Activated CD8-positive, alpha-beta T cell treated with anti-CD3 and anti-CD28 coated beads for 36 hours (primary cell): ENCODE measurements around the gene SRXN1. TPM values are rescaled to one million over a fixed set of nuclear protein-coding genes. Genes with fewer than 3 reads are reported as not detected.

Experiments
- ATAC-seq: fragments of 200-7000 bp; cut with Tn5 transposase; one replicate; pipeline ENCODE4 v1.10.0; 2021; ENCODE audit warnings: mild to moderate bottlenecking, moderate library complexity
- CTCF ChIA-PET: fragments of 350-600 bp; sonication (Branson Sonifier 250); formaldehyde crosslinking; loops from one replicate; lab custom pipeline; 2021; ENCODE audit warnings: antibody characterized with exemption; lab: Charles Lee
- POLR2A ChIA-PET: fragments of 350-600 bp; sonication (Branson Sonifier 250); formaldehyde crosslinking; loops from one replicate; lab custom pipeline; 2021; ENCODE audit warnings: antibody characterized with exemption; lab: Charles Lee
- DNase-seq: peaks from one replicate; pipeline ENCODE4 v3.0.0-alpha.2; 2020
- H3K27ac Mint-ChIP-seq: one replicate; pipeline ENCODE4 v1.8.0; 2021; ENCODE audit warnings: mild to moderate bottlenecking, mixed read lengths
- H3K27me3 Mint-ChIP-seq: one replicate; pipeline ENCODE4 v1.8.0; 2021; ENCODE audit warnings: mixed read lengths
- H3K36me3 Mint-ChIP-seq: one replicate; pipeline ENCODE4 v1.8.0; 2021; ENCODE audit warnings: low read depth, mixed read lengths
- H3K4me1 Mint-ChIP-seq: one replicate; pipeline ENCODE4 v1.8.0; 2021; ENCODE audit warnings: low read depth, mixed read lengths
- H3K4me3 Mint-ChIP-seq: one replicate; pipeline ENCODE4 v1.8.0; 2021; ENCODE audit warnings: mild to moderate bottlenecking, moderate library complexity, mixed read lengths
- H3K9me3 Mint-ChIP-seq: one replicate; pipeline ENCODE4 v1.8.0; 2021; ENCODE audit warnings: mixed read lengths
- intact Hi-C: fragments of 100-400 bp; cut with micrococcal nuclease; formaldehyde crosslinking; loops from one replicate; pipeline ENCODE4 v1.10.0; 2022
- total RNA-seq, 2 experiments: library from RNA; stranded (reverse); gene quantifications; one replicate each; pipeline ENCODE4 v1.2.3, GENCODE V29; 2021
- TF ChIP-seq, protein P1 (sequence below): fragments of 200-600 bp; IDR thresholded peaks from one replicate; pipeline ENCODE4 v1.8.0; 2022; ENCODE audit warnings: antibody characterized with exemption, mild to moderate bottlenecking

The SRXN1 gene
- total RNA-seq, 2 experiments from 2014 or later: 9.4 to 9.8 TPM

DNA sequence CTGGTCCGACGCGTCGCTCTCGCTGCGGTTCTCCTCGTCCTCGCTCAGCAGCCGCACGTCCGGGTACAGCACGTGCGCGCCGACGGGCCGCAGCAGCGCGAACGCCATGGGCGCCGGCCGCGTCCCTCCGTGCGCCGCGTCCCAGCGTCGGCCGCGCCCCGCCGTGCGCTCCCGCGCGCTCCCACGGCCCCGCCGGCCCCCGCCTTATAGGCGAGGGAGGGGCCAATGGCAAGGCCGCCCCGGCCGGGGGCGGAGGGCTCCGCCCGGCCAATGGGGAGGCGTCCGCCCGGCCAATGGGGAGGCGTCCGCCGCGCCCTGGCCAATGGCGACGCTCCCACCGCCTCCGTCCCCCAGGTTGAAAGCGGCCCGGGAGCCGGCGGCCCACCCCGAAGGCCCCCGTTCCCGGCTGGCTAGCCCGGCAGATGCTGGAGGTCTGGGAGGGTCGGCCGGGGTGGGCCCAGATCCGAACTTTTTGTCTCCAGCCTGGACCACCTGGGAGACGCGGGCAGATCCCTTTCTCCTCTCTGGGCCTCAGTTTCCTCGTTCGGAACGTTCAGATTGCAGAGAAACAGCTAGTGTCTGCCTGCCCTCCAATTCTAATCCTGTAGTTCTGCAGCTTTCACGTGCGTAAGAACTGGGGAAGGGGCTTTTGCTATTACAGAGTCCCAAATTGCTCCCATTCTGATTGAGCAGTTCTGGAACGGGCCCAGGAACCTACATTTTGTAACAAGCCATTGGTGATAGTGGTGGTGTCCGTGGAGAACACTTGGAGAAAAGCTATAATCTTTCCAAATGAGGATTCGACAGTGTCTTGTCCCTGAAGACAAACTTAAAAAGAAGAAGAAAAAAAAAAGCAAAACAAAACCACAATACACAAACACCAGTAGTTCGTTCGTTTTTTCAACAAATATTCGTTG lies 42.6 kb downstream of the SRXN1 start, which contains the start of gene TCF15:
TCF15 (minus strand) TSS at position 180 of the 917 bp plus-strand sequence; CDS start at position 108, 72 bp downstream.
- intact Hi-C loops: no loop called here
- Mint-ChIP-seq H3K4me1 (peaks cover 4% of the 10 kb centered on the region), H3K36me3 (no peaks in the 10 kb centered on the region), H3K4me3 (no peak within 1 kb of the TSS), H3K27me3 (peaks cover 51% of the 10 kb centered on the region), H3K27ac (no peak within 1 kb of the TSS), H3K9me3 (no peaks in the 10 kb centered on the region)
- ChIA-PET CTCF (interaction anchor here (1.3 to 1.7 kb wide), 2 partner anchors 35 to 57 kb away, joined by 4 to 6 read pairs; no protein-coding TSS in a partner anchor), POLR2A (no interaction called here)
- peak; percentile 82 for ATAC-seq
- TF ChIP-seq, protein P1, sequence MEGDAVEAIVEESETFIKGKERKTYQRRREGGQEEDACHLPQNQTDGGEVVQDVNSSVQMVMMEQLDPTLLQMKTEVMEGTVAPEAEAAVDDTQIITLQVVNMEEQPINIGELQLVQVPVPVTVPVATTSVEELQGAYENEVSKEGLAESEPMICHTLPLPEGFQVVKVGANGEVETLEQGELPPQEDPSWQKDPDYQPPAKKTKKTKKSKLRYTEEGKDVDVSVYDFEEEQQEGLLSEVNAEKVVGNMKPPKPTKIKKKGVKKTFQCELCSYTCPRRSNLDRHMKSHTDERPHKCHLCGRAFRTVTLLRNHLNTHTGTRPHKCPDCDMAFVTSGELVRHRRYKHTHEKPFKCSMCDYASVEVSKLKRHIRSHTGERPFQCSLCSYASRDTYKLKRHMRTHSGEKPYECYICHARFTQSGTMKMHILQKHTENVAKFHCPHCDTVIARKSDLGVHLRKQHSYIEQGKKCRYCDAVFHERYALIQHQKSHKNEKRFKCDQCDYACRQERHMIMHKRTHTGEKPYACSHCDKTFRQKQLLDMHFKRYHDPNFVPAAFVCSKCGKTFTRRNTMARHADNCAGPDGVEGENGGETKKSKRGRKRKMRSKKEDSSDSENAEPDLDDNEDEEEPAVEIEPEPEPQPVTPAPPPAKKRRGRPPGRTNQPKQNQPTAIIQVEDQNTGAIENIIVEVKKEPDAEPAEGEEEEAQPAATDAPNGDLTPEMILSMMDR: no peak
- peak; percentile 14 for DNase-seq

DNA sequence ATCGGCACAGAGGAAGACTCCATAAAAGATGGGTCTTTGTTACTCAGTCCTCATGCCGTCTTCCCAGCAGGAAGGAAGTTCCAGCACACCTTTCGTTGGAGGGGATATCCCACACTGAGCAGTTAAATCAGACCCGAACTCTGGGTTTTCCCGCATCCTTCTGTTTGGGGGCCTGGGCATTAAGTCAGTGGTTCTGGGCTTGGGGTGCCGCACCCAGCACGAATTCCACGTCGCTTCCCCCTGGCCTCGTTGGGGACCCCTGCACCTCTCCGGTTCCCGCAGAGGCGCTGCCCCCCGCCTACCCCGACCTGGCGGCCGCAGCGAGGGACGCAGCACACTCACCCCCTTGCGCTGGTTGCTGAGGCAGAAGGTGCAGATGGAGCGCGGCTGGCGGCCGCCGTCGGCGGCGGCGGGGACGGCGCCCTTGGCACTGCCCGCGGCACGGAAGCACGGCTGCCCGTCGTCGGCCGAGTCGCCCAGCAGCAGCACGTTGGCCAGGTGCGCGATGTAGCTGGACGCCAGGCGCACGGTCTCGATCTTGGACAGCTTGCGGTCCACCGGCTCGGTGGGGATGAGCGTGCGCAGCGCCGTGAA lies 43.5 kb downstream of the SRXN1 start:
- Mint-ChIP-seq H3K27ac (no peak overlapping the region), H3K27me3 (peaks cover 48% of the 10 kb centered on the region), H3K4me1 (peaks cover 4% of the 10 kb centered on the region), H3K36me3 (no peaks in the 10 kb centered on the region), H3K9me3 (no peaks in the 10 kb centered on the region), H3K4me3 (no peak overlapping the region)
- peak; percentile 15 for ATAC-seq
- ChIA-PET CTCF (no interaction called here), POLR2A (no interaction called here)
- DNase-seq: no peak
- TF ChIP-seq, protein P1: no peak
- intact Hi-C loops: no loop called here

DNA sequence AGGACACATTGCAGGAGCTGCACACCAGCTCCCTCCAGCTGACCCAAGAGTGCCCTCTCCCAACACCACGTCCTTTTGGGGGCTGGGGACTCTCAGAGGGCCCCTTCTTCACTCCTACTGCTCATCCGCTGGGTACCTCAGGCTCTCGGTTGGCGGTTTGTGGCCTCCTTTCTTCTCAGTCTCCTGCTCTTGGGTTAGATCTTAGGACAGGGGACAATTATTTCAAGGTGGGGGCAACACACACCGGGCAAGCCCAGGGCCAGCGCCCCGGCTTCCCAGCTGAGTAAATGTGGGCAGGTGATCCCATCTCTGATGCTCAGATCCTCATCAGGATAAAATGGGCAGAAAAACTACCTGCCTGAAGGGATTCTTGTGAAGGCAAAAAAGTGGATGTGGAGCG lies 44.0 kb downstream of the SRXN1 start:
- POLR2A ChIA-PET: no interaction called here
- Mint-ChIP-seq H3K36me3 (no peaks in the 10 kb centered on the region), H3K27me3 (peaks cover 47% of the 10 kb centered on the region), H3K4me3 (no peak overlapping the region), H3K9me3 (no peaks in the 10 kb centered on the region), H3K4me1 (peaks cover 4% of the 10 kb centered on the region), H3K27ac (no peak overlapping the region)
- DNase-seq: no peak
- intact Hi-C loops: no loop called here
- no peak for ATAC-seq
- TF ChIP-seq, protein P1: no peak
- CTCF ChIA-PET: no interaction called here

DNA sequence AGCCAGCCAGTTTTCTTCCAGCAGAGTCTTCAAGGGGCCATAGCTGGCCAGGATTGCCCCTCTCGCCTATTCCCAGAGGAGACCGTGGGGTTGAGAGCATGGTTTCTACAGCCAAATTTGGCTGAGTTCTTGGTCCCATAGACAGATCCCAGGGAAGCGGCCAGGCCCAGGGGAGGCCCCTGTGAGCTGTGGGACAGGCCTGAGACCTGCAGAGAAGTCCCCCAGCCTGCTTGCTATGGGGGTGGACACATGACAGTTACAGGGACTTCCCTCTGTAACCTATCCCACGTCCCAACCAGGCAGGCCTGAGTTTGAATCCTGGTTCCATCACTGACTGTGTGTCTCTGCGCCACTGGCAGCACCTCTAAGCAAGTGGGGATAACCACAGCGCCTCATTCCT lies 45.5 kb downstream of the SRXN1 start:
- CTCF ChIA-PET: no interaction called here

More for the DNA sequence above, 45.5 kb downstream of the SRXN1 start:
- POLR2A ChIA-PET: interaction anchor here (1.9 kb wide), 1 partner anchor 10 kb away, joined by 4 read pairs; no protein-coding TSS in a partner anchor
- intact Hi-C loops: no loop called here
- H3K36me3 Mint-ChIP-seq: no peaks in the 10 kb centered on the region
- H3K27ac Mint-ChIP-seq: no peak overlapping the region
- peaks cover 4% of the 10 kb centered on the region for H3K4me1 Mint-ChIP-seq
- TF ChIP-seq, protein P1: no peak
- no peak overlapping the region for H3K4me3 Mint-ChIP-seq
- H3K27me3 Mint-ChIP-seq: peaks cover 34% of the 10 kb centered on the region
- ATAC-seq (no peak), DNase-seq (no peak)
- no peaks in the 10 kb centered on the region for H3K9me3 Mint-ChIP-seq
